Left forelimb (tissue), 1 donor: ENCODE data around the gene FHIT.

Experiments used
- DNase-seq: peaks from one replicate; pipeline ENCODE4 v3.0.0-alpha.2; 2018; ENCODE audit warnings: low spot score

The FHIT gene

DNA sequence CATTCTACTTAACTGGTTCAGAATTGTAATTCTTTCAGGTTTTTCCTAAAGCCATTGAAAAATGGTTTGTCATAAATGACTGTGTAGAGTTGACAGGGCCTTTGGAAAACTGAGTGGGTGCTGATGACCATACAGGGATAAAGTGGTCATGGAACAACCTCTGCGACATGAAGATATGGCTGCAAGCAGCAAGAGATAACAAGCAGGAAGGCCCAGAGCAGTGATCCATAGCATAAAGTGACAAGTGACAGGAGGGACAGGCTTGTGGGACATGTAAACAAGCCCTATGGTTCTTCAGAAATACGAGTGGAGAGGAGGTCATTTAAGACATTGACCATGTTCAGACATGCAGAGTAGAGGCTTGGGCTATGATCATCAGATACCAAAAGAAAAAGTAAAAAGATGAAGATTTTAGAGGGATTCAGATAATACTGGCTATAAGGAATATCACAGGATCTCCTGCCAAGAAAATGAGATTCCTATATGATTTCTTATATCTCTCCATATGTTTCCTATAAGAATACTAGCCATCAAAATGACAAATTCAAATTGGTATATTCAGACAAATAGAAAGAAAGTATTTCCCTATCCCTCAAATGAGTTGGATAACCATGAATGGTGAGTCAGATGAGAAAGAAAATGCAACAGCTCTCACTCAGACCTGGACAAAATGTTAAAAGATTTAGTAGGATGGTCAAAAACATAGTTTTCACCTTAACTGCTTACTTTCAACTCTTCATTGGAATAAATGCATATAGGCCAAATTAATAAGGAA lies 1373.8 kb downstream of the FHIT start:
- DNase-seq = no peak

DNA sequence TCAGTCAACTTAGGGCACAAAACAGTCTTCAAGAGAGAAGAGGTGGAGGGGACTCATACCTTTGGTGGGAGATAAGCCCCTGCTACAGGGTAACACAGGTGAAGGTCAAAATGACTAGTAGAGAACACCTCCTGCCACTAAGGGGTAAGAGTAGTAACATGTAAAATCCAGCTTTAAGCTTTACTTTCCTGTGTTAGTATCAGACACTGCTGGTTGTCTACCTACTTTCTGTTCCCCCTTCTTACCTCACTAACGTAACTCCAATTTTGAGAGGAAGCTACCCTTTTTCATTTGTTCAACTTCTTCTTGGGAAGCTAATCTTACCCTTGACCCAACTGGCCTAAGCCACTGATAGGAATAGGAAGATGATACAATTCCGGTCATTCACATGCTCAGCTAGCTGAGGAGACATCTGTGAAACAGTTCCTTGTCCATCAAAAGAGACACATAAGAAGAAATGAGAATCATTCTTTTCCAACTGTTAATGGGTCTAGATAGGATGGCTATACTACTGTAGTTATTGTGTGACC lies 1374.7 kb downstream of the FHIT start:
- DNase-seq = no peak

DNA sequence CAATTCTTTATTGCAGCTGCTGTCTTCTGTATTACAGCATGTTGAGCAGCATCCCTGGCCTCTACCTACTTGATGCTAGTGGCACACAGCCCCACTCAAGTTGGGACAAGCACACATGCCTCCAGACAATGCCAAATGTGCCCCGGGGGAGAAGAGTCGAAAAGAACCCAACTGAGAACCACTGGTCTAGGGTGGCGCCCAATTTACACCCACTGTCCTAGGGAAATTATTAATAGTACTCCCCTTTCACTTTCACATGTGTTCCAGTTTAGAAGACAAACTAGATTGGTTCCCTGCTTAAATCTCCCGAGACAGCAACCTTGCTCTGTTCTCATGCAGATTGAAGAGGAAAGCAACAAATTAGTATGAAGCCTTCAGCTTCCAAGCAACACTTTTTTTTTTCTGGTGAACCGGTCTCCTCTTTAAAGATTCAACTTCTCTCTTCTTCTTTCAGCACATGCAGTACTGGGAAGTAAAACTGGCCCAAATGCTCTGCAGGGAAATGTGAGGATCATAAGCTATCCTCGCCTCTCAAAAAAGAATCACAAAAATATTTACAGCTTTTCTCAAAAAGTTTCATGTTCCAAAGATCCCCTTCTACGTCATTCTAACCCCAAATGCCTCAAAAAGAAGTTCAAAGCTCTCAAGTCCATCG lies 1377.5 kb downstream of the FHIT start:
- DNase-seq = no peak

DNA sequence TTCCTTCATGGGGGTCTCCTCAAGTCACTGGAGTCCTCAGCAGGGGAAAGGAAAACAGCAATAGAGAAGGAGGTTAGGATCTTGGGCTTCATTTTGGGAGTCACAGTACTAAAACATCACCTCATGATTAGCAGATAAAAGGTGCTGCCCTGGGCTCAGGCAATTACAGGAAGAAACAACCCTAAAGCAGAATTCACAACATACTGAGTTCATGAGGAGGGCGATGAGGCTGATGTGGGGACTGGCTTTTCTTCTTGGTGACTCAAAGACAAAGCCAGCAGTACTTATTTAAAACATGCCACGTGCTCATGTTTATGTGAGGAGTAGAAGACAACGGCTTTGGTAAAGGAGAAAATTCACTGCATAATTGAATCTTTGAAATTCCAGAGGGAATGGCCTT lies 1379.1 kb downstream of the FHIT start:
- DNase-seq = no peak

DNA sequence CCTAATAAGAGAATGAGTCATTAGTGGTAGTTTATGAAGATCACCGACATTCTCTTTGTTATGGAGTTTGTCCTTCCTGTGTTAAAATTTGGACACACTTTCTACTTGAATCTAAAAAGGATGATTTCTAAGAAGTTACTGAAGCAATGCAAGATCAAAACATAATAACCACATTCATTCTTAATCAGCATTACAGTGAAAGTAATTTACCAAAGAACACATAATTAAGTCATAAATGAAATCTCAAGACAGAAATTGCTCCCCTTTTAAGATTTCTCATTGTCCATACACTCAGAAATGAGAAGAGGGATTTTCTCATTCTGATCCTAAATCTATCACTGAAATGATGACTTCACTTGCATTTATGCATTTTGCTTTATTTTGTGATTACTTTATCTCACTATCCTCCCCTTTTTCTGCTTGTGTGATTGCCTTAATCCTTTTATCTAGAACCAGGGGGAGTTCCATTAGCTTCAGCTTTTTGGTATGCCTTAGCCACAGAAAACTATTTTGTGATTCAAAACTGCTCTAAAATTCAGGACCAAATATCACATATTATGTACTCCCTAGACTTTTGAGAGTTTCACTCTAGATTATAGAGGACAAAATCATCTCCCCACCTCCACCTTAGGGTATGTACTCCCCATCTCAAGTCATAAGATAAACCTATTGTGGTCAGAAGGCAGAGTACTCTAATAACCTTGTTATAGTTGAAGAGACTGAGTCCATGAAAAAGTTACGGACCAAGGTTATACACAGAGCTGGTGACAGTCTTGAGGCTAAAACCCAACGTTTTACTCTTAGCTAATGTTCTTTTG lies 1383.9 kb downstream of the FHIT start:
- no peak for DNase-seq

DNA sequence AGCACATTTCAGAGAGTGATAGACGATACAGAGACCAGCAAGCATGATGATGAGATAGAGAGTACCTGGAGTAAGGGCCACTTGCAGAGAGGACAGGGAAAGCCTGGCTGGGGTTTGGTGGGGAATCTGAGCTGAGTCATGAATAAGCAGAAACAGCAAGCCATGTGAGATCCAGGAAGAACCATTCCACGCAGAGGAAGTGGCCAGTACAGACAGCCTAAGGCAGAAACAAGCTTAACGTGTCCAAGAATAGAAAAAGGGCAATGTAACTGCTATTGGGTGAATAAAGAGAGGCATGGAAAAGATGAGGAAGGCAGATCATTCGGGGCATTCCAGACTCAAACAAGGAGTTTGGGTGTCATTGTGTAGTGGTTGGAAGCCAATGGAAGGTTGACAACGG lies 1385.2 kb downstream of the FHIT start:
- no peak for DNase-seq

DNA sequence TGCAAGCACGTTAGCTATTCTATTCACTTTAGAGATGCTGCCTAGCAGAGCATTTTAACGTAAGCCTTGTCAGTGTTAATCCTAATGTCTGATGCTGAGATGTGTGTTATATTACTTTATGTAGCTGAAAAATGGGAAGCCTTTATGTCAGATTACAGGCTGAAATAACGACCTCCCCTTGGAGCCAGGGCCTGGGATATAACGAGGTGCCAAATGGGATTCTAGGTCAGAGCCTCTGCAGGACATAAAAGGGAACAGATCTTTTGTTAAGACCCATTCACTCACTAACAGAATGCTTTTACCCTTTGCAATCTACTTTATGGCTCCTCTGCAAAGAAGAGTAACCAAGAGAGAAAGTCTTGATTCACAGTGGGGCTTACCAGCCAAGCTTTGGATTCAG lies 1385.9 kb downstream of the FHIT start:
- DNase-seq = no peak

DNA sequence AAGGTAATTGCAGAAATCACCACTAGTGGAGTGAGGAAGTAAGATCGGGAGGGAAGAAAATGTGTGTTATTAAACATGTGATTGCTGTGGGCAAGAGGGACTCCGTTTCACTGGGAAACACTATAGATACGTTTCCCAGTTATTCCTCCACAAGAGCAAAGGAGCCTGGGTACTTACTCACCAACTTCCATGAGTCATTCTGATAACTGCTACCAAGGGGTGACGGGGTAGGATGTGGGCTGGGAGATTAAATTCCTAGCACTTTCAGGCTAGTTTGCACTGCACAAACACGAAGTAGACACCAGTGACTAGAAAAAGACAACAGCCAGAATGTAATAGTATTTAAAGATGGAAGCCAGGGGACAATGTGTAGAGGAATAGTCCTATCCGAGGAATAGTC lies 1388.6 kb downstream of the FHIT start:
- DNase-seq = no peak

DNA sequence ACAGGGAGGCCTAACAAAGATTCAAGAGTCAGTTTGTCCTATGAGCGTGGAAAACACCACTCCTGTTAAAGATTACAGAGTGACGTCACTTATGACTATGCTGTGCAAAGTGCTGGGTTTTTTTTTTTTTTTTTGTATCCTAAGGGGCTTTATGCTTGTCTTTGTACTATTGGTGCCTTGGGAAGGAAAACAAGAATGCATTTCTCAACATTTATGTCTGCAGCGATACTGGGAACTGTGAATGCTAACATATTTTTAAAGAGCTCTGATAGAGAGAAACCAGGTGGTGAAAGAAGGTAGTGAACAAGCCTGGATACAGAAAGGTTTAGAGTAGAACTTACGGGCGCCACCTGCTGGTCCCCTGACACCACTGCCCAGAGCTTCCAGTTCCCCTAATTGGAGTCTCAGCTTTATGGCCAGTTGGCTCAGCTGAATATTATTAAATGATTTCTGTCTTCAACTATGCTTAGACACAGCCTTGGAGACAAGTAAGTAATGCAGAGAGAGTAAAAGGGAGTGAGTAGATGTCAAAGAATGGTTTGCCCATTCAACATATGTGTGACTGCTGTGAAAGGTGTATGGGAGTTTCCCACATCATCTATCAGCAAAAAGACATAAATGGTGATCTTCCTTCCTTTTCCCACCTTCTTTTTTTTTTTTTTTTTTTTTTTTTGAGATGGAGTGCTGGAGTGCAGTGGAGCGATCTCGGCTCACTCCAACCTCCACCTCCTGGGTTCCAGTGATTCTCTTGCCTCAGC lies 1393.5 kb downstream of the FHIT start:
- peak; percentile 81 for DNase-seq

DNA sequence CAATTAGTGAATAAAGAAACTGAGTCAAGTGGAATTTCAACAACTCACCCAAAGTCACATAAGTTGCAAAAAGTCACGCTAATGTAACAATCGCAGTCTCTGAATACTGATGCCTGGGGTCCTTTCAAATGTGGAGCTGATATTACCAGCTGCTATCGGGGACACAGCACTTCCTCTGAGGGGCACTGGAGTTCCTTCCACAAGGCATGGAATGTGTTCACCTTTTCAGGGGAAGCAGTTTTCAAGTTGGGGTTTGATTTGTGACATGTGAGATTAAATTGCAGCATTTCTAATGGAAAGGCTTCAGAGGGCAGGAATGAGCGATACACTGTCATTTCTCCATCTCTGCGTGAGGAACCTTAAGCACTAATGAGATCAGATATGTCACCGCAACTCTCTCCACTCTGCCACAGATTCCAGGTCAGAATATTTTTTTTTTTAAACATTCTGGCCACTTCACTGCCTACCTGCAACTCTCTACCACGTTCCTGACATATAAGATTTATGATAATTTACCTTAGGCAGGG lies 1394.3 kb downstream of the FHIT start:
- DNase-seq = no peak

DNA sequence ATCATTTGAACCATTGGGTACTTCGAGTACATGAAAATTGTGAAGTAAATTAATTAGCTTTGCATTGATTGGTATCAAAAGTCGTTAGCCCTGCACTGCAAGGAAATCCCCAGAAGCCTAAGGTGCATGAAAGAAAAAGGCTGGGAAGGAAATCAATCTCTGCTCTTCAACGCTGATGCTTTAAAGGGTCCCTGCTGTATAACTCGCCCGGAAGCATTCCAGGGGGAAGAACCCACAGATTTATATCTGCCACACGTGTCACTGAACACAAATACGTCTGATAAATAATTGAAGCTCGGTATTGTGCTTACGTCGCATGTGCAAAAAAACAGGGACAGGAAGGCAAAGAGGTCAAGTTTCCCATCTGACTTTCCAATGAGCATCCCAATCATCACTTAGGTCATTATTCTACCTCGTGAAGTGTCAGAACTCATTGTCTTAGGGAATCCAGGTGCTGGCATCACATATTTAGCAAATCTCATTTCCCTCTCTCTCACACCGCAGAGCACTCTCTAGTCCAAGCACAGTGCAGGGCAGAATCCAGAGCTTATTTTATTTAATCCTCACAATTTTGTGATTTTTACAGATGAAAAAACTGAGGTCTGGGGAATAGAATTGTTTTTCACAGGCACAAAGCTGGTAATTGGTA lies 1397.1 kb downstream of the FHIT start:
- DNase-seq = no peak

DNA sequence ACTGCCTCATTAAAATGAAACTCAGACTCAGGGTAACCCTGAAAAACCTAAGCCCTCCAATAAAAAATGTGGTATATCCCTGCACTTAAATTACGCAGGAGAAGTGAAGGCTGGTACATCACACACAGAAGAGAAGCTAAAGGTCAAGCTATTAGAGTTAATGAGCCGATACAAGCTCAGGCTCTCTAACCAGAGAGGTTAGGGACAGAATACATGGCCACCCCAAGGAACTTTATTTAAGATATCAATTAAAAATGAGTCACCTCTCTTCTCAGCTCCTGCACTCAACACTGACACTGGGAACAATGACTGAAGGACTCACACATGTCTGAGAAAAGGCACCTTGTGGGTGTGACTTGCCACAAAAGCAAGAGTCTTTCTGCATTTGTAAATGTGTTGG lies 1400.8 kb downstream of the FHIT start:
- no peak for DNase-seq

DNA sequence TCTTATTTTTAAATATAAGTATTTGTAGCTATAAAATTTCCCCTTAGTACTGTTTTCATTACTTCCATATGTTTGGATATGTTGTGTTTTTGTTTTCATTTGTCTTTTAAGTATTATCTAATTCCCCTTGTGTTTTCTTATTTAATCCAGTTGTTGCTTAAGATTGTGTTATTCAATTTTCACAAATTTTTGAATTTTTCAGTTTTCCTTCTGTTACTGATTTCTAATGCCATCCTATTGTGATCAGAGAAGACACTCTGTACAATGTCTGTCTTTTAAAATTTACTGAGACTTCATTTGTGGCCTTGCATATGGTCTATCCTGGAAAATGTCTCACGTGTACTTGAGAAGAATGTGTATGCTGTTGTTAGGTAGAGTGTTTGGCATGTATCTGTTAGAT lies 1405.9 kb downstream of the FHIT start:
- DNase-seq = no peak

DNA sequence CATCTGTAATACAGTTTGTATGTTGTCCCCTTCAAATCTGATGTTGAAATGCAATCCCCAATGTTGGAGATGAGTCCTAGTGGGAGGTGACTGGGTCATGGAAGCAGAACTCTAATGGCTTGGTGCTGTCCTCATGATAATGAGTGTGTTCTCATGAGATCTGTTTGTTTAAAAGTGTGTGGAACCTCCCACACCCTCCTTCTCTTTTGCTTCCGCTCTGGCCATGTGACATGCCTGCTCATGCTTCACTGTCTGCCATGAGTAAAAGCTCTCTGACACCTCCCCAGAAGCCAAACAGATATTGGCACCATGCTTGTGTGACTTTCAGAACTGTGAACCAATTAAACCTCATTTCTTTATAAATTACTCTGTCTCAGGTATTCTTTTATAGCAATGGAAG lies 1407.4 kb downstream of the FHIT start:
- no peak for DNase-seq

DNA sequence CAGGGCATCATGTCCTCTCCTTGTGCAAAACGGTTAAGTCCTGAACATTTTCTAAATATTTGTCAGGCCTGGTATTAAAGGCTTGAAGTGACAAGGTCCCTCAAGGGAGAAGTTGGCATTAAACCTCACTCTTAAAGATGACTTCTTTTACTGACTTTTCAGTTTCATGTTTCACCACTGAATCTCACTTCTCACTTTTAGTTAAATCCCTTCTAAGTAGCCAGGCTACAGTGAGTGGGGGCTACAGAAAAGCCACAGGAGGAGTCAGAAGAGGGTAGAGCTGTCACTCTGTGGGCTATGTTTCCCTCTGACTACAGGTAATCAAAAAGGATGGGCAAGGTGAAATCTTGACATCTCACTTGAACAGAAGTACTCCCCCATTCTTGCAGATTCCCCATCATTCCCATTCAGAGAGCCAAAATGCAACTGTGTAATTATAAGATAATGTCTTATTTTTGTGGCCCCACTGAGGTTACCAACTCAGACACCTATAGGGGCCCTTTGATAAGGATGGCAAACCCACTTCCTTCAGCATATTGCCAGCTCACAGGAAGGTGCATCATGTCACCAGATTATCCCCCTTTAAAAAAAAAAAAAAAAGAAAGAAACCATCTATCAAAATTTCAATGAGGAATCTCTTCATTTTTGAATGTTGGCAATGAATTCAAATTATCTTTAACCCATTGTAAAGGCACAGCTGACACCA lies 1411.3 kb downstream of the FHIT start:
- DNase-seq = no peak

DNA sequence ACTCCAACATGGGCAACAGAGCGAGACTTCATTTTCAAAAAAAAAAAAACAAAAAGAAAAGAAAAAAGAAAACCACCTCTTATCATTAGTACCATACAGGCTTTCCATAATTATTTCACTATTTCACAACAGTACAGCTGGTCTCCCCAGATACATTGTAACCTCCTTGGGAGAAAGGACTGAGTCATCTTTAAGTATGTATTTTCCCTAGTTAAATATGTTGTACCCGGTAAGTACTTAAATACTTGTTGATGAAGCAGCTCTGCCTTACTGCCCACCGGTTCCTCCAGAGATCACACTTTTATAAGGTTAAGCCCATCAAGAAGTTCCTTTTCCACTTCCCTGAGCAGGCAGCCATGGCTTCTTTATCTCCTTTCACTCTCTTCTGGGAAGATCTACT lies 1412.0 kb downstream of the FHIT start:
- no peak for DNase-seq

DNA sequence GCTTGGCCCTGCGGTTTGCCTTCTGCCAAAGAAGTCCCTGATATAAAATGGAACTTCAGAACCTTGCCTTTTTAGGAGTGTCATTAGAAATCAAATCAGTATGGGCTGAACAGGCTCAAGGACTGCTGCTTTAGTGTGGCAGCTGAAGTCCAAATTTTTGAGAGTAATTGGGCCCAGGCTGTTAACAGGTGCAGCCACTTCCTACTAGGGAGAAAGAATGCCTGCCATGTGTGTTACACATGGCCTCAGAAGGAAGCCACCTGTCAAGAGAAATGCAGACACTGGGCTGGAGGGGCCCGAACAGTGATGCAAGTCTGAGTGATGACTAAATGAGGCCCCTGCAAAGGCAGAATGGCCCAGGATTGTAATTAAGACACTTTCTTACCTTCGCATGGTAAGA lies 1414.7 kb downstream of the FHIT start:
- no peak for DNase-seq

DNA sequence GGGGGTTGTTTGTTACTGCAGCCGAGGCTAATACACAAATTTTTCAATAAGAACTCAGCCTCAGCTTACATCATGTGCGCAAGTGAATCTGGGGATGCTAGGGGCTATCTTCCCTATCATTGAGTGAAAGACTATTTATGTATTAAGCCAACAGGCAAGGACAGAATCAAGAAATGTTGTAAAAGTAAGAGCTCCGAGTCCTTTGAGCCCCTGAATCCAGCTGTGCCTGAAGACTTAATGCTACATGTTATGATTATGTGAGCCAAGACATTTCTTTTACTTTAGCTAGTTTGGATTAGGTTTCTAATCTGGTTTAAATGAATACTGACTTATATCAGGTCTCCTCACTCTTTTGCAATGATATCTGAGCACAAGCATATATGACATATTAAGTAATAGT lies 1418.5 kb downstream of the FHIT start:
- DNase-seq = no peak

DNA sequence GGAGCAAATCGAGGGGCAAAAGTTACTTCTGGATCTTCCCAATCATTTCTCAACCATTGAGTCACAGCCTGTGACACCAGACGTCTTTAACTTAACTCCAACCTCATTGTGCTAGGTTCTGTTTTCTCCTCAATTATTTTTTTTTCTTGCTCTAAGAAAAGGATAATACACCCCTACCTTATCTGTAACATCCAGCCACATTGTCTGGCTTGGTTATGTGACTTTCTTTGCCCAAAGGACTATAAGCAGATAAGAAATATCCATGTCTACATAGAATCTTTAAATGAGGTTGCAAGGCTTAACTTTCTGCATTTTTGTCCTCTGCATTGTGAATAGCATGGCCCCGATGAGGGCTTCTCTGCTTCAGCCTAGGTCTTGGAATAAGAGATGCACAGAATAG lies 1419.0 kb downstream of the FHIT start:
- DNase-seq = no peak

DNA sequence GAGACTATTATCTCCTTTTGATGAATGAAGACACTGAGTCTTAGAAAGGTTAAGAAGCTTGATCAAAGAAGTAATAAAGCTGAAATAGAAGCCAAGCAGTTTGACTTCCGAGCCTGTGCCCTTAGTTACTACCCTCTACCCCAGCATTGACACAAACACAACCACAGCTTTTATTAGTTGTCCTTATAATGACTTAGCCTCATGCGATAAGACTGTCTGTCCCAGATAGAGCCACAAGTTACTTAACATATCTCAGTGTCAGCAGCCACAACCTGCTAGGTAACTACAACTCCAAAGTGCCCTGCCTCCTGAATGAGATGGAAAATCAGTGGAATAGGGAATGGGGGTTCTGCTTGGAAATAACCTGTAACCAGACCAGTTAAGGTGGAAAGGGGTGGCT lies 1419.9 kb downstream of the FHIT start:
- DNase-seq = no peak

DNA sequence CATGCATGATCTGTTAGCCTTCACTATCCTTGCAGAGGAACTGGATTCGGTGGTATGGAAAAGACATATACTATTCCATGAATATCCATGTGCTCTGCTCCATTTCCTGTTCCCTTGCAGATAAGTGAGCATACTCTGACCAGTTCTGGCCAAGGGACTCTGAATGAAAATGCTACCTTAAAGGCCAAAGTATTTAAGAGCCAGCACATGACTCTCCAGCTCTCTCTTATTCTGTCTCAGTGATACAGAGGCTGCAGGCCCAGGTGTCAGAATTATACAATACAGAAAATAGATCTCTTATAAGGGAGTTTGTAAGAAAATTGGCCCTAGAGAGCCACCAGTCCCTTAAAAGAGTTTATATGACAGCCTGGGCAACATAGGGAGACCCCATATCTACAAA lies 1421.7 kb downstream of the FHIT start:
- DNase-seq = no peak
